Loucy (cell line): Measurements from ENCODE around the gene PTPRN2.

Experiments
- EZH2phosphoT487 ChIP-seq: fragments of 200-600 bp; IDR thresholded peaks from 2 replicates; pipeline ENCODE4 v1.6.1; 2018; ENCODE audit warnings: antibody characterized with exemption, mild to moderate bottlenecking, moderate library complexity, borderline replicate concordance
- TF ChIP-seq, protein P1 (sequence below): fragments of 200-600 bp; sonication (generic); conservative IDR thresholded peaks from 2 replicates; pipeline ENCODE4 v1.5.1; 2014; ENCODE audit warnings: mild to moderate bottlenecking, antibody characterized with exemption, low read length

DNA sequence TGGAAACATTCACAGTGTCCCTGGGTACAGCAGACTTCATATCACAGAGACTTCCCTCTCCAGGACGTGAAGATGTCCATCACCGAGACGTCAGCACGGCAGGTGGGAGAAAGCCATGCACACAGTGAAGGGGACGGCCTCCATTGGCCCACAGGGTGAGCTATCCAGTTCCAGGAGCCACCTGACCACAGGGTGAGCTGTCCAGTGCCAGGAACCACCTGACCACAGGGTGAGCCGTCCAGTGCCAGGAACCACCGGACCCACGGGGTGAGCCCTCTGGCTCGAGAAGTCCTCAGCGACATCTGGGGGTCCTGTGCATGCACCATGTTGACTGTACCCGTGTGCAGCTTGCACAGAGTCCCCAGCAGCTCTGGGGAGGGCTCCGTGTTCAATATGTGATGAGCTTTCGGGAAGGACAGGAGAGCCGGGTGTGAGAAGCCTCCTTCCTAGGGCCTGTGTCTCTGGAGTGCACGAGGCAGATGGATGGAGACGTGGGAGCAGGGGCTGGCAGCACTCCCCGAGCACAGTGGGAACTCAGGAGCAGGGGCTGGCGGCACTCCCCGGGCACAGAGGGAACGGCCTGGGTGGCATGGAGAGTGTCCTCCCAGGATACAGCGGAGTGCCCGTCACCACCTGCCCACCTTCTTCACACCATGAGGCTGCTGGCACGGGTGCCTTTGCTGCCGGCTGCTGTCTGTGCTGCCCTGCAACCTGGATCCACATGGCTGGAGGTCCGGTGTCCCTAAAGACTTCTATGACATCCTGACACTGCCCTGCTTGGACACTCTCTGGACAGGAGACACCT lies 634.6 kb downstream of the PTPRN2 start:
- no peak for TF ChIP-seq EZH2phosphoT487
- TF ChIP-seq, protein P1, sequence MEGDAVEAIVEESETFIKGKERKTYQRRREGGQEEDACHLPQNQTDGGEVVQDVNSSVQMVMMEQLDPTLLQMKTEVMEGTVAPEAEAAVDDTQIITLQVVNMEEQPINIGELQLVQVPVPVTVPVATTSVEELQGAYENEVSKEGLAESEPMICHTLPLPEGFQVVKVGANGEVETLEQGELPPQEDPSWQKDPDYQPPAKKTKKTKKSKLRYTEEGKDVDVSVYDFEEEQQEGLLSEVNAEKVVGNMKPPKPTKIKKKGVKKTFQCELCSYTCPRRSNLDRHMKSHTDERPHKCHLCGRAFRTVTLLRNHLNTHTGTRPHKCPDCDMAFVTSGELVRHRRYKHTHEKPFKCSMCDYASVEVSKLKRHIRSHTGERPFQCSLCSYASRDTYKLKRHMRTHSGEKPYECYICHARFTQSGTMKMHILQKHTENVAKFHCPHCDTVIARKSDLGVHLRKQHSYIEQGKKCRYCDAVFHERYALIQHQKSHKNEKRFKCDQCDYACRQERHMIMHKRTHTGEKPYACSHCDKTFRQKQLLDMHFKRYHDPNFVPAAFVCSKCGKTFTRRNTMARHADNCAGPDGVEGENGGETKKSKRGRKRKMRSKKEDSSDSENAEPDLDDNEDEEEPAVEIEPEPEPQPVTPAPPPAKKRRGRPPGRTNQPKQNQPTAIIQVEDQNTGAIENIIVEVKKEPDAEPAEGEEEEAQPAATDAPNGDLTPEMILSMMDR = no peak
